ENCODE data around the gene MARCHF9. TPM values are rescaled to one million over a fixed set of nuclear protein-coding genes. Genes with fewer than 3 reads are reported as not detected.

MARCHF9 gene
- total RNA-seq, 4 donors from 2014 or later: 3.4 to 11.1 (median 7.9) TPM

- no peak for TF ChIP-seq EP300 (IDR thresholded peaks at IDR 0.05)
- TF ChIP-seq CTCF (IDR thresholded peaks at IDR 0.05): no peak
- TF ChIP-seq POLR2A (IDR thresholded peaks at IDR 0.05): no peak
- no peaks in the 10 kb centered on the region for H3K9me3 ChIP-seq
- H3K4me1 ChIP-seq: no peaks in the 10 kb centered on the region
- no peak for ATAC-seq
- no peaks in the 10 kb centered on the region for H3K27me3 ChIP-seq
- H3K27ac ChIP-seq: no peak overlapping the region
- no peak overlapping the region for H3K4me3 ChIP-seq
- peaks cover 6 to 100% of the 10 kb centered on the region in 2 donors for H3K36me3 ChIP-seq
- 85 to 88% methylated on average over 1 of the region's 1 CpG for WGBS, 2 donors (ENCODE audit: low coverage in 1 of 2)
Measured at GRCh38 chr12:57797933-57798332, 43.0 kb downstream of the MARCHF9 start.

DNA sequence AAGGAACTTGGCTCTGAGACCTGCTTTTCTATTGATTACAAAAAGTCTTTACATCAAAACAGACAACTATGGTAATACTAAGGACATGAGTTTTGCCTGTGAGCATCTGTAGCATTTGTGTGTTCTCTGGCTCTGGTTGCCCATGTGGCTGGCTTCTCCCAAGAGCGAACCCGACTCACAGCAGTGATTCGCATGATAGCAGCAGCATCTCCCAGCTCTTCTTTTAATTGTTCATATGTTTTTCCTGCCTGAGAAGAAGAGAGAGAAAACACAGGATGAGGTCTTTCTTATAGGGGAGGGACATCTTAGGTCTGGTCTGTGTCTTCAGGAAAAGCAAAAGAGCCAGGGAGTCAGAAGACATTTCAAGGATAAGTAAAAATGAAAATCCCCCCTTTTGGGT, 46.1 kb downstream of the MARCHF9 start:
- no peak overlapping the region for H3K27ac ChIP-seq
- peaks cover 0 to 10% (median 0%) of the 10 kb centered on the region in 3 donors for H3K4me1 ChIP-seq
- no peak overlapping the region for H3K4me3 ChIP-seq
- peaks cover 6 to 94% of the 10 kb centered on the region in 2 donors for H3K36me3 ChIP-seq
- no peaks in the 10 kb centered on the region for H3K9me3 ChIP-seq
- no peaks in the 10 kb centered on the region for H3K27me3 ChIP-seq
- no peak for TF ChIP-seq POLR2A (IDR thresholded peaks at IDR 0.05)
- no peak for TF ChIP-seq CTCF (IDR thresholded peaks at IDR 0.05)
- TF ChIP-seq POLR2AphosphoS5 (IDR thresholded peaks at IDR 0.05): no peak
- ATAC-seq: no peak
- WGBS, 2 donors (ENCODE audit: low coverage in 1 of 2): 89 to 90% methylated on average over 3 of the region's 3 CpGs

- H3K4me3 ChIP-seq: no peak overlapping the region
- no peaks in the 10 kb centered on the region for H3K9me3 ChIP-seq
- ATAC-seq: no peak
- peaks cover 0 to 10% (median 0%) of the 10 kb centered on the region in 3 donors for H3K4me1 ChIP-seq
- H3K36me3 ChIP-seq: peaks cover 0 to 94% of the 10 kb centered on the region in 2 donors
- WGBS, 2 donors (ENCODE audit: low coverage in 1 of 2): 100% methylated on average over 1 of the region's 1 CpG
- TF ChIP-seq POLR2A (IDR thresholded peaks at IDR 0.05): no peak
- no peak for TF ChIP-seq POLR2AphosphoS5 (IDR thresholded peaks at IDR 0.05)
- H3K27me3 ChIP-seq: no peaks in the 10 kb centered on the region
- no peak overlapping the region for H3K27ac ChIP-seq
Measured at GRCh38 chr12:57802607-57803006, 47.7 kb downstream of the MARCHF9 start.

GRCh38 chr12:57803319-57803893, 48.5 kb downstream of the MARCHF9 start:
- TF ChIP-seq POLR2A (IDR thresholded peaks at IDR 0.05) (no peak), EP300 (IDR thresholded peaks at IDR 0.05) (no peak), CTCF (IDR thresholded peaks at IDR 0.05) (peak; percentile 70 to 87 (median 79)), POLR2AphosphoS5 (IDR thresholded peaks at IDR 0.05) (peak; percentile 21)
- peak overlapping the region in 2 of 4 donors; percentile 25 to 46 for H3K27ac ChIP-seq

GRCh38 chr12:57806677-57807076, 51.8 kb downstream of the MARCHF9 start:
- Histone ChIP-seq H3K4me3 (no peak overlapping the region), H3K9me3 (no peaks in the 10 kb centered on the region), H3K4me1 (peaks cover 0 to 15% (median 3%) of the 10 kb centered on the region in 3 donors), H3K36me3 (peaks cover 0 to 94% of the 10 kb centered on the region in 2 donors), H3K27me3 (no peaks in the 10 kb centered on the region), H3K27ac (no peak overlapping the region)
- no peak for ATAC-seq
- TF ChIP-seq EP300 (IDR thresholded peaks at IDR 0.05) (no peak), POLR2AphosphoS5 (IDR thresholded peaks at IDR 0.05) (no peak)
- WGBS, 2 donors (ENCODE audit: low coverage in 1 of 2): 92 to 93% methylated on average over 3 of the region's 3 CpGs

More at GRCh38 chr12:57803319-57803893, 48.5 kb downstream of the MARCHF9 start:
- H3K36me3 ChIP-seq: peaks cover 0 to 94% of the 10 kb centered on the region in 2 donors
- H3K27me3 ChIP-seq: no peaks in the 10 kb centered on the region
- ATAC-seq: peak; percentile 71
- H3K4me3 ChIP-seq: no peak overlapping the region
- WGBS, 2 donors (ENCODE audit: low coverage in 1 of 2): 25 to 48% methylated on average over 3 to 9 of the region's 9 CpGs
- H3K9me3 ChIP-seq: no peaks in the 10 kb centered on the region
- H3K4me1 ChIP-seq: peaks cover 0 to 10% (median 0%) of the 10 kb centered on the region in 3 donors

GRCh38 chr12:57807285-57807684, 52.4 kb downstream of the MARCHF9 start:
- TF ChIP-seq CTCF (IDR thresholded peaks at IDR 0.05) (no peak), POLR2A (IDR thresholded peaks at IDR 0.05) (no peak), POLR2AphosphoS5 (IDR thresholded peaks at IDR 0.05) (no peak), EP300 (IDR thresholded peaks at IDR 0.05) (no peak)
- no peak overlapping the region for H3K4me3 ChIP-seq
- ATAC-seq: no peak
- H3K27me3 ChIP-seq: no peaks in the 10 kb centered on the region
- H3K36me3 ChIP-seq: peaks cover 0 to 94% of the 10 kb centered on the region in 2 donors
- H3K27ac ChIP-seq: no peak overlapping the region
- H3K4me1 ChIP-seq: peaks cover 0 to 15% (median 3%) of the 10 kb centered on the region in 3 donors
- no peaks in the 10 kb centered on the region for H3K9me3 ChIP-seq
- WGBS, 2 donors (ENCODE audit: low coverage in 1 of 2): 70 to 100% methylated on average over 1 to 2 of the region's 9 CpGs
